ENCODE results near the gene RNF44. TPM values are rescaled to one million over a fixed set of nuclear protein-coding genes. Genes with fewer than 3 reads are reported as not detected.

RNF44 gene
- total RNA-seq, 1 experiment from 2014 or later: 172 TPM

GRCh38 chr5:176524987-176525386 lies 12.2 kb downstream of the RNF44 start:
- H3T11ph ChIP-seq (ENCODE audit: low read length): no peak overlapping the region
- Mint-ChIP-seq H3K4me3 (no peak overlapping the region), H3K4me1 (peaks cover 11 to 13% of the 10 kb centered on the region in 2 experiments), H3K27ac (peak overlapping the region in 2 of 3 experiments; percentile 65 to 86; a peak in 3 of 7 replicates), H3K27me3 (ENCODE audit: low read depth) (peaks cover 3% of the 10 kb centered on the region), H3K36me3 (ENCODE audit: insufficient read depth in 1 of 3, low read depth in 3 of 3) (peaks cover 11 to 38% (median 34%) of the 10 kb centered on the region in 3 experiments; a peak in 6 of 7 replicates), H3K9me3 (no peaks in the 10 kb centered on the region)
- no peak for DNase-seq
- H2BK12ac ChIP-seq (ENCODE audit: insufficient read length, low read depth, low read length): no peak overlapping the region
- H3K18ac ChIP-seq (ENCODE audit: insufficient read length, low read depth, low read length): no peak overlapping the region
- no peak overlapping the region for H2BK5ac ChIP-seq (ENCODE audit: insufficient read length, low read length)
- no peaks in the 10 kb centered on the region for H3K27me3 ChIP-seq (ENCODE audit: insufficient read depth, low read length)
- H3K56ac ChIP-seq (ENCODE audit: insufficient read length, low read depth, low read length): no peak overlapping the region
- H4K20me1 ChIP-seq (ENCODE audit: control insufficient read depth, insufficient read depth, insufficient read length): no peaks in the 10 kb centered on the region
- H3K4me2 ChIP-seq (ENCODE audit: insufficient read depth, insufficient read length, low read length): no peak overlapping the region
- H3K4ac ChIP-seq (ENCODE audit: low read depth, low read length): no peak overlapping the region
- no peak overlapping the region for H2BK120ac ChIP-seq (ENCODE audit: low read depth, low read length, poor library complexity, severe bottlenecking)
- no peaks in the 10 kb centered on the region for H3K9me3 ChIP-seq (ENCODE audit: control insufficient read depth, low read depth, low read length)
- no peak overlapping the region for H3K23ac ChIP-seq (ENCODE audit: insufficient read length, low read depth, low read length)
- WGBS (ENCODE audit: extremely low coverage, insufficient read length, low lambda C conversion rate): no CpG with 5 or more reads among the region's 15 CpGs
- H2BK20ac ChIP-seq (ENCODE audit: low read depth, low read length, poor library complexity, severe bottlenecking): no peak overlapping the region
- H3K4me1 ChIP-seq (ENCODE audit: insufficient read depth, low read length): no peaks in the 10 kb centered on the region
- no peak overlapping the region for H2AFZ ChIP-seq (ENCODE audit: low read length)
- H2AK5ac ChIP-seq (ENCODE audit: insufficient read length, low read length): no peak overlapping the region
- H4K91ac ChIP-seq (ENCODE audit: insufficient read length, low read depth, low read length): no peak overlapping the region
- no peak overlapping the region for H3K27ac ChIP-seq (ENCODE audit: insufficient read length, low read depth, low read length)
- no peaks in the 10 kb centered on the region for H3K79me2 ChIP-seq (ENCODE audit: insufficient read depth, low read length)
- H3K79me1 ChIP-seq (ENCODE audit: insufficient read depth, low read depth, low read length, poor library complexity, severe bottlenecking): no peaks in the 10 kb centered on the region
- no peak overlapping the region for H2BK15ac ChIP-seq (ENCODE audit: low read depth, low read length)
- no peak overlapping the region for H3K9ac ChIP-seq (ENCODE audit: extremely low read depth, insufficient read length, low read length)
- no peaks in the 10 kb centered on the region for H3K23me2 ChIP-seq (ENCODE audit: insufficient read length, low read depth, low read length, poor library complexity, severe bottlenecking)
- H4K8ac ChIP-seq (replicated peaks; ENCODE audit: insufficient read length, low read depth, low read length): no peak overlapping the region
- TF ChIP-seq CTCF (conservative IDR thresholded peaks at IDR 0.05): no peak
- H4K5ac ChIP-seq (ENCODE audit: insufficient read length, low read depth, low read length): no peak overlapping the region
- no peak overlapping the region for H3K14ac ChIP-seq (ENCODE audit: insufficient read depth, low read length)

All from H9 (cell line).